Fibroblast of lung (primary cell): ENCODE results near the gene FOXL2.

ENCODE experiments used
- EZH2 ChIP-seq: IDR thresholded peaks from 2 replicates; pipeline ENCODE4 v1.5.1; 2012; ENCODE audit warnings: low read length, control low read depth, mild to moderate bottlenecking; ENCODE audit errors: missing control alignments
- TF ChIP-seq, protein P1 (sequence below), 2 donors: IDR thresholded peaks in 1 of 2; conservative IDR thresholded peaks in 1 of 2; 1 replicate in 1 of 2; 2 replicates in 1 of 2; pipeline ENCODE4 v1.5.1; 2011 to 2012; ENCODE audit warnings: low read length in 2 of 2, control low read depth in 1 of 2, inconsistent platforms in 1 of 2, low read depth in 1 of 2, mild to moderate bottlenecking in 1 of 2

DNA sequence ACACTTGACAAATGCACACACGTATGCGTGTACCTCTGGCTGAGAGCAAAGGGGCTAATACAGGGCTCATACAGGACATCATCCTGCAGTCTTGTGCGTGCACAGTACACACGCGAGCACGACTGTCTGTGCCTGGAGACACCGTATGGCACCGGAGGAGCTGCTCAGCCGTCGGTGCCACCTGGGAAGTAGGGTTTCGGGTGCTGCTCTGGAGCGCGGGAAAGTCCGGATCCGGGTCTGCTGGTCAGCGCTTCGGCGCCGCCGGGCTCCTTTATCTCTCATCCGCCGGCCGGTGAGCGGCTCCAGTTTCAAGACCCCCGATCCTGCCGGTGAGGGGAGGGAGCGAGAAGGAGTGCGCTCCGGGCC lies 9.3 kb downstream of the FOXL2 start:
- TF ChIP-seq, protein P1, sequence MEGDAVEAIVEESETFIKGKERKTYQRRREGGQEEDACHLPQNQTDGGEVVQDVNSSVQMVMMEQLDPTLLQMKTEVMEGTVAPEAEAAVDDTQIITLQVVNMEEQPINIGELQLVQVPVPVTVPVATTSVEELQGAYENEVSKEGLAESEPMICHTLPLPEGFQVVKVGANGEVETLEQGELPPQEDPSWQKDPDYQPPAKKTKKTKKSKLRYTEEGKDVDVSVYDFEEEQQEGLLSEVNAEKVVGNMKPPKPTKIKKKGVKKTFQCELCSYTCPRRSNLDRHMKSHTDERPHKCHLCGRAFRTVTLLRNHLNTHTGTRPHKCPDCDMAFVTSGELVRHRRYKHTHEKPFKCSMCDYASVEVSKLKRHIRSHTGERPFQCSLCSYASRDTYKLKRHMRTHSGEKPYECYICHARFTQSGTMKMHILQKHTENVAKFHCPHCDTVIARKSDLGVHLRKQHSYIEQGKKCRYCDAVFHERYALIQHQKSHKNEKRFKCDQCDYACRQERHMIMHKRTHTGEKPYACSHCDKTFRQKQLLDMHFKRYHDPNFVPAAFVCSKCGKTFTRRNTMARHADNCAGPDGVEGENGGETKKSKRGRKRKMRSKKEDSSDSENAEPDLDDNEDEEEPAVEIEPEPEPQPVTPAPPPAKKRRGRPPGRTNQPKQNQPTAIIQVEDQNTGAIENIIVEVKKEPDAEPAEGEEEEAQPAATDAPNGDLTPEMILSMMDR (conservative IDR thresholded peaks at IDR 0.05 in 1 of 2, IDR thresholded peaks at IDR 0.05 in 1 of 2; ENCODE audit: low read depth in 1 of 2, low read length in 2 of 2), result no peak
- TF ChIP-seq EZH2, result peak; percentile 98
